OCI-LY3 (cell line): Measurements from ENCODE around the gene MAGI1.
A peak's percentile ranks its signal among the peaks of the same experiment; 100 is the strongest.

ENCODE experiments used
- H2AFZ ChIP-seq: fragments of 200-600, 300-600 bp; shearing (Covaris generic); 2 replicates; pipeline ENCODE4 v1.6.0; 2014; ENCODE audit warnings: antibody characterized with exemption, low read depth, low read length
- H3K27ac ChIP-seq: fragments of 200-600, 300-600 bp; sonication (generic); 2 replicates; pipeline ENCODE4 v1.5.1; 2014; ENCODE audit warnings: mild to moderate bottlenecking, low read length, moderate library complexity, mixed read lengths
- H3K27me3 ChIP-seq: fragments of 200-600, 300-600 bp; sonication (generic); 2 replicates; pipeline ENCODE4 v1.6.1; 2014; ENCODE audit warnings: low read depth, low read length, mixed read lengths
- H3K36me3 ChIP-seq: fragments of 200-600, 300-600 bp; sonication (generic); replicated peaks from 2 replicates; pipeline ENCODE3; 2014; ENCODE audit warnings: low read depth, low read length, mixed read lengths
- H3K4me1 ChIP-seq: fragments of 300-600, 200-600 bp; sonication (generic); 2 replicates; pipeline ENCODE4 v1.6.1; 2014; ENCODE audit warnings: low read length, mixed read lengths
- H3K4me2 ChIP-seq: fragments of 200-600, 300-600 bp; sonication (generic); 2 replicates; pipeline ENCODE4 v1.6.1; 2014; ENCODE audit warnings: low read length, mixed read lengths
- H3K4me3 ChIP-seq: fragments of 300-600, 200-600 bp; sonication (generic); 2 replicates; pipeline ENCODE4 v1.5.1; 2014; ENCODE audit warnings: antibody characterized with exemption, mild to moderate bottlenecking, low read length, moderate library complexity
- H3K79me2 ChIP-seq: fragments of 300-600, 200-600 bp; shearing (Covaris generic); 2 replicates; pipeline ENCODE4 v1.6.1; 2014; ENCODE audit warnings: mild to moderate bottlenecking, low read length, mixed read lengths
- H3K9ac ChIP-seq: fragments of 300-600, 200-600 bp; shearing (Covaris generic); 2 replicates; pipeline ENCODE4 v1.6.0; 2014; ENCODE audit warnings: mild to moderate bottlenecking, low read length, moderate library complexity
- H3K9me3 ChIP-seq: fragments of 200-600, 300-600 bp; shearing (Covaris generic); 2 replicates; pipeline ENCODE4 v1.6.1; 2014; ENCODE audit warnings: low read length, mixed read lengths; ENCODE audit not compliant: insufficient read depth
- H4K20me1 ChIP-seq: fragments of 200-600, 300-600 bp; sonication (generic); 2 replicates; pipeline ENCODE4 v1.6.1; 2016; ENCODE audit warnings: low read length, mixed read lengths; ENCODE audit not compliant: insufficient read depth
- CTCF ChIP-seq: fragments of 200-600, 300-600 bp; sonication (generic); IDR thresholded peaks from 2 replicates; pipeline ENCODE4 v1.5.1; 2014; ENCODE audit warnings: antibody characterized with exemption, low read length, low read depth
- EZH2phosphoT487 ChIP-seq: fragments of 200-600 bp; shearing (Covaris generic); IDR thresholded peaks from 2 replicates; pipeline ENCODE4 v1.6.1; 2018; ENCODE audit warnings: antibody characterized with exemption, mixed run types, low read depth

Gene MAGI1

GRCh38 chr3:65432388-65433003 is 606.2 kb downstream of the MAGI1 start:
- Histone ChIP-seq H3K27ac (peak overlapping the region; percentile 67), H3K9me3 (no peaks in the 10 kb centered on the region), H3K4me2 (peak overlapping the region; percentile 73), H3K9ac (no peak overlapping the region), H2AFZ (no peak overlapping the region), H3K79me2 (no peaks in the 10 kb centered on the region), H3K4me3 (peak overlapping the region; percentile 49), H3K36me3 (peaks cover 3% of the 10 kb centered on the region), H3K4me1 (peaks cover 62% of the 10 kb centered on the region), H4K20me1 (no peaks in the 10 kb centered on the region), H3K27me3 (no peaks in the 10 kb centered on the region)
- TF ChIP-seq EZH2phosphoT487 (no peak), CTCF (no peak; the same call in 1 of the 2 replicates)

- H3K9ac ChIP-seq = no peak overlapping the region
- no peak overlapping the region for H3K4me3 ChIP-seq
- no peaks in the 10 kb centered on the region for H3K36me3 ChIP-seq
- H3K27me3 ChIP-seq = no peaks in the 10 kb centered on the region
- H2AFZ ChIP-seq = no peak overlapping the region
- no peaks in the 10 kb centered on the region for H3K9me3 ChIP-seq
- no peak overlapping the region for H3K4me2 ChIP-seq
- H3K4me1 ChIP-seq = peaks cover 39% of the 10 kb centered on the region
- H3K27ac ChIP-seq = no peak overlapping the region
- TF ChIP-seq CTCF (peak; percentile 14), EZH2phosphoT487 (no peak)
- no peaks in the 10 kb centered on the region for H4K20me1 ChIP-seq
- H3K79me2 ChIP-seq = no peaks in the 10 kb centered on the region
Observed at GRCh38 chr3:65425880-65426279, 612.8 kb downstream of the MAGI1 start.

- no peak overlapping the region for H3K4me2 ChIP-seq
- no peak overlapping the region for H3K27ac ChIP-seq
- H3K36me3 ChIP-seq = no peaks in the 10 kb centered on the region
- no peaks in the 10 kb centered on the region for H3K79me2 ChIP-seq
- peaks cover 17% of the 10 kb centered on the region for H3K4me1 ChIP-seq
- H3K9me3 ChIP-seq = no peaks in the 10 kb centered on the region
- no peaks in the 10 kb centered on the region for H3K27me3 ChIP-seq
- H3K9ac ChIP-seq = no peak overlapping the region
- H2AFZ ChIP-seq = no peak overlapping the region
- no peak for TF ChIP-seq EZH2phosphoT487
- H3K4me3 ChIP-seq = no peak overlapping the region
- no peaks in the 10 kb centered on the region for H4K20me1 ChIP-seq
Observed at GRCh38 chr3:65422154-65422553, 616.6 kb downstream of the MAGI1 start.

GRCh38 chr3:65419233-65419632 is 619.5 kb downstream of the MAGI1 start:
- peaks cover 23% of the 10 kb centered on the region for H3K4me1 ChIP-seq
- no peak for TF ChIP-seq EZH2phosphoT487
- TF ChIP-seq CTCF = no peak

More at GRCh38 chr3:65419233-65419632, 619.5 kb downstream of the MAGI1 start:
- Histone ChIP-seq H3K9me3 (no peaks in the 10 kb centered on the region), H4K20me1 (no peaks in the 10 kb centered on the region), H3K79me2 (no peaks in the 10 kb centered on the region), H2AFZ (no peak overlapping the region), H3K27ac (no peak overlapping the region), H3K4me3 (no peak overlapping the region), H3K4me2 (no peak overlapping the region), H3K36me3 (no peaks in the 10 kb centered on the region), H3K27me3 (no peaks in the 10 kb centered on the region), H3K9ac (no peak overlapping the region)
